Cardiac muscle cell (in vitro differentiated cells and primary cell): ENCODE measurements around the gene TMEM235. TPM values are rescaled to one million over a fixed set of nuclear protein-coding genes. Genes with fewer than 3 reads are reported as not detected.

Experiments
- DNase-seq, 2 donors: peaks; one replicate each; pipeline versions ENCODE4 v3.0.0 to v3.0.0-alpha.2; 2010 to 2017; ENCODE audit warnings: low read depth in 1 of 2, low spot score in 1 of 2
- H3K27ac ChIP-seq: fragments of 200-600 bp; sonication (generic); 2 replicates; pipeline ENCODE4 v1.5.1; 2016
- H3K27me3 ChIP-seq: fragments of 200-600 bp; sonication (generic); 2 replicates; pipeline ENCODE4 v1.6.0; 2016; ENCODE audit warnings: control low read depth
- H3K36me3 ChIP-seq: fragments of 200-600 bp; sonication (generic); 2 replicates; pipeline ENCODE4 v1.5.1; 2016; ENCODE audit warnings: control low read depth
- H3K4me1 ChIP-seq: fragments of 200-600 bp; sonication (generic); 2 replicates; pipeline ENCODE4 v1.8.1; 2017; ENCODE audit warnings: low read depth, mild to moderate bottlenecking, mixed run types
- H3K4me3 ChIP-seq: fragments of 200-600 bp; sonication (generic); 2 replicates; pipeline ENCODE4 v1.5.1; 2016; ENCODE audit warnings: mild to moderate bottlenecking
- H3K9me3 ChIP-seq: fragments of 200-600 bp; sonication (generic); 2 replicates; pipeline ENCODE4 v1.5.1; 2017; ENCODE audit warnings: low read depth, mild to moderate bottlenecking, control low read depth
- CTCF ChIP-seq: IDR thresholded peaks from 2 replicates; pipeline ENCODE4 v1.5.1; 2012; ENCODE audit warnings: low read depth, mild to moderate bottlenecking, low read length
- polyA plus RNA-seq: library from polyadenylated mRNA; unstranded; fragments of >200 nt; fragmentation: Nextera tagmentation; extraction: Ambion mirVana; gene quantifications from 2 replicates; pipeline ENCODE4 v1.2.1, GENCODE V29; 2016
- total RNA-seq: library from RNA; depleted of rRNA; stranded (reverse); fragments of >200 nt; gene quantifications from 2 replicates; pipeline ENCODE4 v1.2.3, GENCODE V29; 2016

The TMEM235 gene
- total and polyA plus RNA-seq, 2 experiments from 2014 or later = 2.0 to 2.3 TPM

- Histone ChIP-seq H3K9me3 (no peaks in the 10 kb centered on the region), H3K4me3 (no peak overlapping the region), H3K27me3 (no peaks in the 10 kb centered on the region), H3K27ac (no peak overlapping the region), H3K36me3 (no peaks in the 10 kb centered on the region), H3K4me1 (no peaks in the 10 kb centered on the region)
- no peak for DNase-seq
- TF ChIP-seq CTCF = no peak
These were observed 21.3 kb upstream of the TMEM235 start for GRCh38 chr17:78210111-78210510.

GRCh38 chr17:78211032-78211431 lies 20.4 kb upstream of the TMEM235 start:
- no peak for DNase-seq
- Histone ChIP-seq H3K27me3 (no peaks in the 10 kb centered on the region), H3K9me3 (no peaks in the 10 kb centered on the region), H3K4me3 (no peak overlapping the region), H3K36me3 (no peaks in the 10 kb centered on the region), H3K4me1 (no peaks in the 10 kb centered on the region), H3K27ac (no peak overlapping the region)
- TF ChIP-seq CTCF = no peak

GRCh38 chr17:78214016-78214705 lies 17.3 kb upstream of the TMEM235 start, which contains the start of gene BIRC5:
BIRC5 (plus strand) TSS chr17:78214253; CDS start chr17:78214317, 64 bp downstream.
- peak within 1 kb of the TSS; percentile 61 for H3K27ac ChIP-seq
- DNase-seq = peak; percentile 89 to 97
- no peak for TF ChIP-seq CTCF
- H3K4me1 ChIP-seq = no peaks in the 10 kb centered on the region
- no peaks in the 10 kb centered on the region for H3K27me3 ChIP-seq
- no peaks in the 10 kb centered on the region for H3K9me3 ChIP-seq
- no peaks in the 10 kb centered on the region for H3K36me3 ChIP-seq
- H3K4me3 ChIP-seq = peak within 1 kb of the TSS; percentile 62

- Histone ChIP-seq H3K4me1 (peaks cover 5% of the 10 kb centered on the region), H3K4me3 (peak overlapping the region; percentile 62), H3K9me3 (no peaks in the 10 kb centered on the region), H3K36me3 (no peaks in the 10 kb centered on the region), H3K27ac (peak overlapping the region; percentile 61), H3K27me3 (no peaks in the 10 kb centered on the region)
- TF ChIP-seq CTCF = no peak
- no peak for DNase-seq
These were observed 16.7 kb upstream of the TMEM235 start for GRCh38 chr17:78214706-78215061.

- Histone ChIP-seq H3K9me3 (no peaks in the 10 kb centered on the region), H3K27me3 (no peaks in the 10 kb centered on the region), H3K4me1 (peaks cover 5% of the 10 kb centered on the region), H3K4me3 (no peak overlapping the region), H3K27ac (peak overlapping the region; percentile 54), H3K36me3 (no peaks in the 10 kb centered on the region)
- TF ChIP-seq CTCF = no peak
- peak in 1 of 2 donors; percentile 61 for DNase-seq
These were observed 11.9 kb upstream of the TMEM235 start for GRCh38 chr17:78219396-78220150.
